Endodermal cell (in vitro differentiated cells): ENCODE data around the gene SMOC2. TPM values are rescaled to one million over a fixed set of nuclear protein-coding genes. Genes with fewer than 3 reads are reported as not detected.
"Not testable (repeated sequence)": the region's sequence is repeated elsewhere in the genome, so short reads cannot be mapped to it uniquely, and the experiment has no call there.

Experiments used
- DNase-seq: peaks from one replicate; pipeline ENCODE4 v3.0.0-alpha.2; 2017
- H3K27ac ChIP-seq: 2 replicates; pipeline ENCODE4 v1.5.1; 2013; ENCODE audit warnings: mild to moderate bottlenecking, low read depth, low read length, moderate library complexity
- H3K27me3 ChIP-seq: 2 replicates; pipeline ENCODE4 v1.6.1; 2013; ENCODE audit warnings: mild to moderate bottlenecking, low read length, moderate library complexity; ENCODE audit not compliant: insufficient read depth, control insufficient read depth, poor library complexity, severe bottlenecking
- H3K36me3 ChIP-seq: 2 replicates; pipeline ENCODE4 v1.7.0; 2013; ENCODE audit warnings: mild to moderate bottlenecking, low read length, moderate library complexity; ENCODE audit not compliant: control insufficient read depth, insufficient read depth
- H3K4me1 ChIP-seq: one replicate; pipeline ENCODE4 v1.7.0; 2013; ENCODE audit warnings: low read length; ENCODE audit not compliant: control insufficient read depth, insufficient read depth
- H3K4me3 ChIP-seq: 2 replicates; pipeline ENCODE4 v1.5.1; 2013; ENCODE audit warnings: mild to moderate bottlenecking, low read length, moderate library complexity
- H3K9ac ChIP-seq: 2 replicates; pipeline ENCODE4 v1.6.1; 2013; ENCODE audit warnings: mild to moderate bottlenecking, low read length, moderate library complexity; ENCODE audit not compliant: poor library complexity, severe bottlenecking; ENCODE audit errors: extremely low read depth
- H3K9me3 ChIP-seq: 2 replicates; pipeline ENCODE4 v1.6.1; 2013; ENCODE audit warnings: mild to moderate bottlenecking, low read length, moderate library complexity; ENCODE audit not compliant: control insufficient read depth
- H3K27ac Mint-ChIP-seq: 2 replicates; pipeline ENCODE4 v1.8.0; 2020; ENCODE audit warnings: mixed read lengths
- H3K27me3 Mint-ChIP-seq: 2 replicates; pipeline ENCODE4 v1.8.0; 2021; ENCODE audit warnings: mild to moderate bottlenecking, mixed read lengths; ENCODE audit not compliant: insufficient read depth
- H3K36me3 Mint-ChIP-seq: 2 replicates; pipeline ENCODE4 v1.8.0; 2020; ENCODE audit warnings: low read depth, mixed read lengths
- H3K4me1 Mint-ChIP-seq: 2 replicates; pipeline ENCODE4 v1.8.0; 2020; ENCODE audit warnings: mixed read lengths
- H3K4me3 Mint-ChIP-seq: 2 replicates; pipeline ENCODE4 v1.8.0; 2020; ENCODE audit warnings: mild to moderate bottlenecking, moderate library complexity, mixed read lengths
- H3K9me3 Mint-ChIP-seq: 2 replicates; pipeline ENCODE4 v1.8.0; 2020; ENCODE audit warnings: mild to moderate bottlenecking, mixed read lengths
- WGBS, 2 experiments: methylation state at CpG; one replicate each; pipeline versions ENCODE4 v1.1.5 to v1.1.7; 2013; ENCODE audit warnings: missing lambda C conversion rate in 2 of 2, mixed read lengths in 1 of 2; ENCODE audit not compliant: insufficient coverage in 1 of 2, insufficient read length in 1 of 2; 5-methylcytosine and 5-hydroxymethylcytosine counted together
- total RNA-seq, 2 donors: library from RNA; stranded (reverse); fragmentation: NEBNext Ultra II Directional in 1 of 2; extraction: Animal tissue kit (Norgen Biotek cat#: 25700) in 1 of 2; gene quantifications; 2 replicates in 1 of 2; 3 replicates in 1 of 2; pipeline ENCODE4 v1.2.1, GENCODE V29; 2021
- TF ChIP-seq, protein P1 (sequence below): fragments of 200-600 bp; sonication (generic); conservative IDR thresholded peaks from 2 replicates; pipeline ENCODE4 v1.5.0; 2021; ENCODE audit warnings: antibody characterized with exemption, mild to moderate bottlenecking

Gene SMOC2
- total RNA-seq, 2 donors from 2014 or later, result 0.20 TPM; not detected in 1

DNA sequence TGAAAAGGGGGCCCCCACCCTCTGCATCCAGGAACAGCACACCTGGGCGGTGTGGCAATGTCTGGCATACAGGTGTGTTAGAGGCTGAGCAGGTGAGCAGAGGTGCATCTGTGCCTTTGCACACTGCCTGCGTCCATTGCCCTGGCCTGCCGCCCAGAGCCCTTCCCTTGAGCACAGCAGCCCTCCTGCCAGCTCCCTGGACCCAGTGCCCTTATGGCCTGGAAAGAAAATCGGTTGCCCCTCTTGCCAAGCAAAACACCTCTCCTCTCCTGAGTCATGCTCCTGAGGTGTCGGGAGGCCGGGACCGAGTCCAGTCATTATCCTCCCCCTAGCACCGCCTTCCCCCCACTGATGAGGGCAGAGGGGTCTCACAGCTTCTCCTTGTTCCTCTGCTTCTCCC, 259.9 kb downstream of the SMOC2 start:
- Mint-ChIP-seq H3K4me3 (no peak overlapping the region), H3K27ac (no peak overlapping the region), H3K9me3 (no peaks in the 10 kb centered on the region), H3K27me3 (no peaks in the 10 kb centered on the region), H3K4me1 (peaks cover 6% of the 10 kb centered on the region), H3K36me3 (no peaks in the 10 kb centered on the region)
- Histone ChIP-seq H3K27me3 (no peaks in the 10 kb centered on the region), H3K9me3 (no peaks in the 10 kb centered on the region), H3K36me3 (no peaks in the 10 kb centered on the region), H3K4me1 (peaks cover 6% of the 10 kb centered on the region), H3K27ac (no peak overlapping the region), H3K9ac (no peak overlapping the region), H3K4me3 (no peak overlapping the region)
- TF ChIP-seq, protein P1, sequence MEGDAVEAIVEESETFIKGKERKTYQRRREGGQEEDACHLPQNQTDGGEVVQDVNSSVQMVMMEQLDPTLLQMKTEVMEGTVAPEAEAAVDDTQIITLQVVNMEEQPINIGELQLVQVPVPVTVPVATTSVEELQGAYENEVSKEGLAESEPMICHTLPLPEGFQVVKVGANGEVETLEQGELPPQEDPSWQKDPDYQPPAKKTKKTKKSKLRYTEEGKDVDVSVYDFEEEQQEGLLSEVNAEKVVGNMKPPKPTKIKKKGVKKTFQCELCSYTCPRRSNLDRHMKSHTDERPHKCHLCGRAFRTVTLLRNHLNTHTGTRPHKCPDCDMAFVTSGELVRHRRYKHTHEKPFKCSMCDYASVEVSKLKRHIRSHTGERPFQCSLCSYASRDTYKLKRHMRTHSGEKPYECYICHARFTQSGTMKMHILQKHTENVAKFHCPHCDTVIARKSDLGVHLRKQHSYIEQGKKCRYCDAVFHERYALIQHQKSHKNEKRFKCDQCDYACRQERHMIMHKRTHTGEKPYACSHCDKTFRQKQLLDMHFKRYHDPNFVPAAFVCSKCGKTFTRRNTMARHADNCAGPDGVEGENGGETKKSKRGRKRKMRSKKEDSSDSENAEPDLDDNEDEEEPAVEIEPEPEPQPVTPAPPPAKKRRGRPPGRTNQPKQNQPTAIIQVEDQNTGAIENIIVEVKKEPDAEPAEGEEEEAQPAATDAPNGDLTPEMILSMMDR, result no peak
- DNase-seq, result no peak
- WGBS, 2 experiments, result 96% methylated on average over 8 of the region's 8 CpGs; no CpG with 5 or more reads in 1 of the 2 experiments

DNA sequence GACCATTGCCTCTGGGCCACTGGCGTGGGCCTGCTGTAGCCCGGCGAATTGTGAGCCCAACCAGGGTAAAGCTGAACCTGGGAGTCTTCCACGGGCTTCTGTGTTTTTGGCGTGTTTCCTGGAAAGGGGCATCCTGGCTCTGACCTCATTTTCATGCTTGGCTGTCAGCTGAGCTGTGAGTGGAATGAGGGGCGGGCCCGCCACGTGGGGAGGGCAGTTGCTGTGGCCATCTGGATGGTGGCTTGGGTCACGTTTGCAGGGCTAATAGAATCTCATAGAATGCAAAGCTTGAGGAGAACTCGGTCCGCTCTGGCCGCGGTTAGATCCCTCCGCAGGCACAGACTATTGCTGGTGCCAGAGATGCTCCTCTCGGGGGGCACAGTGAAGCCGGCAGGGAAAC, 263.0 kb downstream of the SMOC2 start:
- H3K9me3 ChIP-seq, result no peaks in the 10 kb centered on the region
- no peak for DNase-seq
- H3K9me3 Mint-ChIP-seq, result peaks cover 2% of the 10 kb centered on the region
- H3K27me3 ChIP-seq, result no peaks in the 10 kb centered on the region
- TF ChIP-seq, protein P1, result no peak
- no peak overlapping the region for H3K27ac ChIP-seq
- no peaks in the 10 kb centered on the region for H3K36me3 ChIP-seq
- H3K36me3 Mint-ChIP-seq, result no peaks in the 10 kb centered on the region
- H3K4me1 Mint-ChIP-seq, result peaks cover 5% of the 10 kb centered on the region
- no peak overlapping the region for H3K4me3 ChIP-seq
- no peak overlapping the region for H3K4me3 Mint-ChIP-seq
- no peak overlapping the region for H3K9ac ChIP-seq
- no peaks in the 10 kb centered on the region for H3K27me3 Mint-ChIP-seq
- H3K27ac Mint-ChIP-seq, result no peak overlapping the region
- WGBS, 2 experiments, result 93 to 95% methylated on average over 15 to 16 of the region's 16 CpGs
- H3K4me1 ChIP-seq, result peaks cover 6% of the 10 kb centered on the region

DNA sequence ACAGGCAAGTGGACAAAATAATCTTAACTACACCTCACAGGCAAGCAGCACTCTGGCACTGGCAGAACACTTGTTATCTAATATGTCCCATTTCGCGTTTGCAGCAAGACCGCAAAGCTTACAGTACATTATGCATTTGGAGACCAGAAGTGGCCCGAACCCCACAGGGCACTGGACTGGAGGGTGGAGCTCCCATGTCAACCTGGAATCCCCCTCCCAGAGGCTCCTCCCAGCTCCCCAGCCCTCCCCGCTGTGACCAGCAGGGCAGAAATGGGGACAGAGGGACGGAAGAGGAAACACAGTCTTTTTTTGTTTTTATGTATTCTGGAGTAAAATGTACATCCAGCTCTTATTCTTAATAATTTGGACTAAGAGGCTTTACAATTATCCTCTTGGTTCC, 263.7 kb downstream of the SMOC2 start:
- Histone ChIP-seq H3K27me3 (no peaks in the 10 kb centered on the region), H3K9me3 (no peaks in the 10 kb centered on the region), H3K36me3 (no peaks in the 10 kb centered on the region), H3K4me3 (no peak overlapping the region), H3K27ac (no peak overlapping the region), H3K9ac (no peak overlapping the region), H3K4me1 (peaks cover 6% of the 10 kb centered on the region)
- Mint-ChIP-seq H3K9me3 (peaks cover 2% of the 10 kb centered on the region), H3K36me3 (no peaks in the 10 kb centered on the region), H3K27me3 (no peaks in the 10 kb centered on the region), H3K4me1 (peaks cover 5% of the 10 kb centered on the region), H3K4me3 (no peak overlapping the region), H3K27ac (no peak overlapping the region)
- 84 to 94% methylated on average over 4 to 6 of the region's 6 CpGs for WGBS, 2 experiments
- TF ChIP-seq, protein P1, result peak; percentile 13
- no peak for DNase-seq

- H3K4me1 Mint-ChIP-seq, H3K9ac ChIP-seq, H3K27ac Mint-ChIP-seq, H3K27ac ChIP-seq, H3K27me3 ChIP-seq, H3K4me1 ChIP-seq, H3K36me3 Mint-ChIP-seq, DNase-seq, H3K9me3 ChIP-seq, H3K4me3 ChIP-seq, H3K27me3 Mint-ChIP-seq, H3K9me3 Mint-ChIP-seq, H3K36me3 ChIP-seq, H3K4me3 Mint-ChIP-seq: not testable (repeated sequence)
- WGBS, 2 experiments, result 93 to 96% methylated on average over 6 to 9 of the region's 16 CpGs
These were observed 264.3 kb downstream of the SMOC2 start for GRCh38 chr6:168705271-168705670.
